OCI-LY3 (cell line): ENCODE results near the gene FRMPD2.
A peak's percentile ranks its signal among the peaks of the same experiment; 100 is the strongest.

Experiments used
- EZH2phosphoT487 ChIP-seq: fragments of 200-600 bp; shearing (Covaris generic); IDR thresholded peaks from 2 replicates; pipeline ENCODE4 v1.6.1; 2018; ENCODE audit warnings: antibody characterized with exemption, mixed run types, low read depth
- TF ChIP-seq, protein P1 (sequence below): fragments of 200-600, 300-600 bp; sonication (generic); IDR thresholded peaks from 2 replicates; pipeline ENCODE4 v1.5.1; 2014; ENCODE audit warnings: antibody characterized with exemption, low read length, low read depth

DNA sequence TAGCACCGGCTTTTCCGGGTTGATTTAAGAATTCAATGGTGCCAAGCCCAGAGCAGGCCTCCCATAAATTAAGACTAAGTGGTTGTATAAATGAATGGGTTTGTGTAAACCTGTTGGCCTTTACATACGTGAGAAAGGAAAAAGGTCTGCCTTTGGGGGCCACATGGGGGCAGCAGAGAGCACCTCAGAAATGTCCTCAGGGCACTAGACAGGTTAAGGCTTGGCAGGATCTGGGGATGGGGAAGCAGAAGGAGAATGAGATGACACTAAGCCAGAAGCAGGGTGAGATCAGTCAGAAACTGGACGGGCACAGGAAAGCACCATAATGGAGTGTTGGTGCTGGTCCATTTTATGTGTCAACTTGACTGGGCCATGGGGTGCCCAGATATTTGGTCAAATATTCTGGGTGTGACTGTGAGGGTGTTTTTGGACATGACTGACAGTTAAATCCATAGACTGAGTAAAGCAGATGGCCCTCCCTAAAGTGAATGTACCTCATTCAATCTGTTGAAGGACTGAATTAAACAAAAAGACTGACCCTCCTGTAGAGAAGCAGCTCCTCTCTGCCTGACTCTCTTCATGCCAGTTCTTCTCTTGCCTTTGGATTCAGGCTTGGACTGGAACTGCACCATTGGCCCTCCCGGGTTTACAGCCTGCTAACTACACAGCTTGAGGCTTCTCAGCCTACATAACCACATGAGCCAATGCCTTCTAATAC is 58.9 kb downstream of the FRMPD2 start:
- TF ChIP-seq, protein P1, sequence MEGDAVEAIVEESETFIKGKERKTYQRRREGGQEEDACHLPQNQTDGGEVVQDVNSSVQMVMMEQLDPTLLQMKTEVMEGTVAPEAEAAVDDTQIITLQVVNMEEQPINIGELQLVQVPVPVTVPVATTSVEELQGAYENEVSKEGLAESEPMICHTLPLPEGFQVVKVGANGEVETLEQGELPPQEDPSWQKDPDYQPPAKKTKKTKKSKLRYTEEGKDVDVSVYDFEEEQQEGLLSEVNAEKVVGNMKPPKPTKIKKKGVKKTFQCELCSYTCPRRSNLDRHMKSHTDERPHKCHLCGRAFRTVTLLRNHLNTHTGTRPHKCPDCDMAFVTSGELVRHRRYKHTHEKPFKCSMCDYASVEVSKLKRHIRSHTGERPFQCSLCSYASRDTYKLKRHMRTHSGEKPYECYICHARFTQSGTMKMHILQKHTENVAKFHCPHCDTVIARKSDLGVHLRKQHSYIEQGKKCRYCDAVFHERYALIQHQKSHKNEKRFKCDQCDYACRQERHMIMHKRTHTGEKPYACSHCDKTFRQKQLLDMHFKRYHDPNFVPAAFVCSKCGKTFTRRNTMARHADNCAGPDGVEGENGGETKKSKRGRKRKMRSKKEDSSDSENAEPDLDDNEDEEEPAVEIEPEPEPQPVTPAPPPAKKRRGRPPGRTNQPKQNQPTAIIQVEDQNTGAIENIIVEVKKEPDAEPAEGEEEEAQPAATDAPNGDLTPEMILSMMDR: peak; percentile 66
- TF ChIP-seq EZH2phosphoT487: no peak
